Measurements from ENCODE around the gene WDPCP.
"Not testable (repeated sequence)": the region's sequence is repeated elsewhere in the genome, so short reads cannot be mapped to it uniquely, and the experiment has no call there.

WDPCP gene

DNA sequence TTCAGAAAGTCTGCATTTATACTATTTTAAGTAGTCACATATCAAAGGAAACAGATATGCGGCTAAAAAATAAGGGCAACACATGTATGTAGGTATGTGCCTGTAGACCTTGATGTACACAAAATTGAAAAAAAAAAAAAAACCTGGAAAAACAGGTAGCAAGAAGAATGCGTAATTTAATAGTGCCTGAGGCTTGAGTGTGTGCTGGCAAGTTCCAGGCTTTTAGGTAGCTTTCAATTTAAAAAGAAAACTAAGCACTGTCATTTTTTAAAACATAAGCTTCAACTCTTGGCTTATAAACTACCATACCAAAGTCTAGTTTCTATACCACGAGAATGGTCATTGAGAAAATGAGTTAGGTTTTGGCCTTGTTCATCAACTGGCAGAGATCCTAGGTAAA, 465.4 kb downstream of the WDPCP start:
- no peak for DNase-seq (ENCODE audit: low read depth in 1 of 2, low spot score in 1 of 2)

DNA sequence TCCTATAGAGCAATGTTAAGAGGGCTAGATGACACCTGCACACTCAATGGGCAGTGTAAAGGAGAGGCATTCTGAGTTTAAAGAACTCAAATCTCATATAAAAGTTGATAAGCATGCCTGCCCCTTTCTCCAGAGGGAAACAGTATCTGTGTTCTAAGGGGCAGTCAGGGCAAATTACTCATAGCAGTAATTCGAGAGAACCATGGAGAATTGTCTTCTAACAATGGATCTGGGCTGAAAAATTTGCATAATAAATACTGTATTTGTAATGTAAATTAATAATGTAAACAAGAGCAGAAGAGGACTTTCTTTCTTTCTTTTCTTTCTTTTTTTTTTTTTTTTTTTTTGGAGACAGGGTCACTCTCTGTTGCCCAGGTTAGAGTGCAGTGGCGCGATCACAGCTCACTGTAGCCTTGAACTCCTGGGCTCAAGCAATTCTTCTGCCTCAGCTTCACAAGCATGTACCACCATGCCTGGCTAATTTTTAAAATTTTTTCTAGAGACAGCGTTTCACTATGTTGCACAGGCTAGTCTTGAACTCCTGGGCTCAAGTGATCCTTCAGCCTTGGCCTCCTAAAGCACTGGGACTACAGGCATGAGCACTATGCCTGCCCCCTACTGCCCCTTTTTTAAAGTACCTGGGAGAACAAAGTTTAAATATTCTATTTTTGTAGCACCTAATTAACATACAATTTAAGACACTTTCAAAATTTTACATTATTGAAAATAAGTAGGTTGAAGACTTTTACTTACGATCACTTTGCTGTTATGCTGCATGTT, 467.0 kb downstream of the WDPCP start:
- no peak for DNase-seq (ENCODE audit: low read depth in 1 of 2, low spot score in 1 of 2)

DNA sequence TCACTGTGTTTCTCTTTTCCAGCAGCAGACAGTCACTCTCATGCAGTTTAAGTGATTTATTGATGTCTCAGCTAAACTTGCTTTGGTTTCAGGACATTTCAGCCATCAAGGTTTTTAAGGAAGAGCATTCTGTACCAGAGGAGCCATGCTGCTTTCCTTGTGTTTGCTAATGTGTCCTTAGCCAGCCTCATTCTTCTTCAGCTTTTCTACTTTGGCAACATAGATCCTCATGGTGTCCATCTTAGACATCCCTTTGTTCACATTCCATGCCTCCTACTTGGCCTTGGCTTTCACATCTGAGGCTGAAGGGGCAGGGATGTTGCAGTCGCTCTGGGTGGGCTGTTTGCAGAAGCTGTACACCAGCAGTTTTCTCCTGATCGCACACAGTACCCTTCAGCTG, 469.5 kb downstream of the WDPCP start:
- DNase-seq (ENCODE audit: low read depth in 1 of 2, low spot score in 1 of 2): no peak

DNA sequence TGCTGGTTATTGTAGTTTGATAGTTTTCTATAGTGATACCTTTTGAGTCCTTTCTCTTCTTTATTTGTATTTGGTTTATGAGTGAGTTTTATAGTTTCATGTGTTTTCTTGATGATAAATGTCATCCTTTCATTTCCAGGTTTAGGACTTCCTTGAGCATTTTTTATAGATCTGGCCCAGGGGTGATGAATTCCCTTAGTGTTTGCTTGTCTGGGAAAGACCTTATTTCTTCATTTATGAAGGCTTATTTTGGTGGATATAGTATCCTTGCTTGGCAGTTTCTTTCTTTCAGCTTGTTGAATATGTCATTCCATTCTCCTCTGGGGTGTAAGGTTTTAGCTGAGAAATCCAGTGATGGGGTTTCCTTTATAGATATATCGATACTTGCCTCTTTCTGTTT, 483.8 kb downstream of the WDPCP start:
- DNase-seq (ENCODE audit: low read depth in 1 of 2, low spot score in 1 of 2): no peak

- no peak for DNase-seq (ENCODE audit: low read depth in 1 of 2, low spot score in 1 of 2)
Measured at GRCh38 chr2:63101954-63102353, 486.3 kb downstream of the WDPCP start.

DNA sequence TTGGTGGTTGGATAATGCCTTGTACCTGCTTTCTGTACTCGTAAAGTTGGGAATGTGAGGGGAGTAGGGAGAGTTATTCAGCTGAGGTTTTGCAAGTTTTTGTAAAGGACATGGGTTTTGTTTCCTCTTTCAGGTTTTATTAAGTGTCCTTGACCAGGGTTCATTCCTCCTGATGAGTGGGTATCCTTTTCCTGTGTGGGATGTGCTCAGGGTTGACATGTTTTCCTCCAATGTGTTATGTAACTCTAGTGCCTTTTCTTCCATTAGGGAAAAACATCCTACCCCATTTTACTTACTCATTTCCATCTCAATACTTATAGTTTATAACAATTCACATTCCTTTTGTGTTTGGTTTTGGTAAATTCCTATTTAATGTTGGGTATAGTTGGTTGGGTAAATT, 489.2 kb downstream of the WDPCP start:
- no peak for DNase-seq (ENCODE audit: low read depth in 1 of 2, low spot score in 1 of 2)

DNA sequence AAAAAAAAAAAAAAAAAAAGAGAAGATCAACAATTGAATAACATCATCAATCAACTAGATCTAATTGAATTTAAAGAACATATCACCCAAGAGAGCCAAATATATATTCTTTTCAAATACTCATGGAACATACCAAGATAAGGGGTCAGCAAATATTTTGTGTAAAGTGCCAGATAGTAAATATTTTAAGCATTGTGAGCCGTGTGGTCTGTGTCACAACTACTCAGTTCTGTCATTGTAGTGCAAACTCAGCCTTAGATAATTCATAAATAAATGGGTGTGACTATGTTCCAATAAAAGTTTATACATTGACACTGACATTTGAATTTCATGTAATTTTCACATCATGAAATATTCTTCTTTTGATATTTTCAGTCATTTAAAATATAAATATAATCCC, 491.8 kb downstream of the WDPCP start:
- DNase-seq (ENCODE audit: low read depth in 1 of 2, low spot score in 1 of 2): no peak

- DNase-seq (ENCODE audit: low read depth in 1 of 2, low spot score in 1 of 2): no peak
Measured at GRCh38 chr2:63093502-63093901, 494.8 kb downstream of the WDPCP start.

DNA sequence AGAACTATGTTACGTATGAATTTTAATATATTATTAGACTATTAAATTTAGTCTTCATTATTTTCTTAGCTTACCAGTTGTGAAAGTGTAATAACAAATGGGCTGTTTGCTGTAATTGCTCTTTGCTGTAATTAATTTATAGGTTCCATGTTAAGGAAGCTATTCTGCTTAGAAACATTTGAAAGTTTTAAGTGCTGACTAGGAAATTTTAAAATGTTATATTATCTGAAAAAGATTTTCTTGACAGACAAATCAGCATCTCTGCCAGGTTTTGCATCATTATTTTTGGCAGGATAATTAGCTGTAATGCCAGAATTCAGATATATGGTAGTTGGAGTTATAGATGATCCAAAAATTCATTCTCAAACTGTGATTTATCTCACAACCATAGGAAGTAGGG, 495.4 kb downstream of the WDPCP start:
- no peak for DNase-seq (ENCODE audit: low read depth in 1 of 2, low spot score in 1 of 2)

- no peak for DNase-seq (ENCODE audit: low read depth in 1 of 2, low spot score in 1 of 2)
Measured at GRCh38 chr2:63092401-63092800, 495.9 kb downstream of the WDPCP start.

DNA sequence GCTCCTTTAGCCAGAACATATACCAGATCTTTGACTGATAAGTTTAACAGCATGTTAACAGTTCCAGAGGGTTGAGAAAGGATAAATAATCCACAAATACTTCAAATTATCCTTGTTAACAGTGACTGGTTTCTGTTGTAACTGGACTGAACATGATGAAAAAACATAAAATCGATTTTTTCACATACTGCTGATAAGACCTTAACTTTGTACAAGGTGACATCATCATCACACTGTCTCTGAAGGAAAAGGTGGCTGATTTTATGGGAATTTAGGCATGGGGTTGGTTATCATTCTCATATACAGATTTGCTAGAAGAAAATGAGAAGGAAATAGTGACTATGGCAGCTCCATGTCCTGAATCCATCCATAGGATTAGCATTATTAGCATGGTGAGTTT, 501.6 kb downstream of the WDPCP start:
- DNase-seq (ENCODE audit: low read depth in 1 of 2, low spot score in 1 of 2): no peak

GRCh38 chr2:63081404-63081803, 506.9 kb downstream of the WDPCP start:
- DNase-seq (ENCODE audit: low read depth in 1 of 2, low spot score in 1 of 2): no peak

DNA sequence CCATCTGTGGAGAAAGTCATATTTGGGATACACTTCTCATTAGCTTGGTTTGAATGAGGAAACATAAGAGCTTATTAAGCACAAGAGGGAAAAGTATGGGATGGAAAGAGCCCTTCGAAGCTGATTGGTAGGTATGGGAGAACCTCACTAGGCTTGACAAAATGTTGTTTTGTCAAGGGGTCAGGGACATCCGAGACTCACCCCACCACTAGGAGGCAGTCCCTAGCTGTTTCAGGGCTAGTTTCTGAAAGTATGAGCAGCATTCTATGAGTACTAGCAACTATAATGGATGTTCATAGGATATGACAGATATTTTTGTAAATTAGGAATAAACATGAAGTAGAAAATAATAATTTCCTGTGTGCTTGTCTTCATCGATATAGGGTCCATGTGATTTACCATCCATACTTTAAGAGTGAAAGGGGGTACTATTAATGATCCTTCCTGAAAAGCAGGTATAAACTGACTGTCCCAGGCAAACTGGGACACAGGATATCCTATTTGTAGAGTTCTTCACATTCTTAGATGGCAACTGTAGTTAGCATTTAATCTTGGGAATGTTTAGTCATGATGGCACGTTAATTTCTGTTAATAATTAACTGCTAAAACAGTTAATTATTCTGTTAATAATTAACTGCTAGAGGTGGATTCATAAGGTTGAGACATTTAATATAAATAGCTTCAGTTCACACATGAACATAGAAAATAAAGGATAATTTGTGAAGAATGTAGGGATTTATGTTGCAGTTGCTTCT, 509.2 kb downstream of the WDPCP start:
- DNase-seq (ENCODE audit: low read depth in 1 of 2, low spot score in 1 of 2): no peak

GRCh38 chr2:63074399-63074798, 513.9 kb downstream of the WDPCP start:
- not testable (repeated sequence) for DNase-seq (ENCODE audit: low read depth in 1 of 2, low spot score in 1 of 2)

DNA sequence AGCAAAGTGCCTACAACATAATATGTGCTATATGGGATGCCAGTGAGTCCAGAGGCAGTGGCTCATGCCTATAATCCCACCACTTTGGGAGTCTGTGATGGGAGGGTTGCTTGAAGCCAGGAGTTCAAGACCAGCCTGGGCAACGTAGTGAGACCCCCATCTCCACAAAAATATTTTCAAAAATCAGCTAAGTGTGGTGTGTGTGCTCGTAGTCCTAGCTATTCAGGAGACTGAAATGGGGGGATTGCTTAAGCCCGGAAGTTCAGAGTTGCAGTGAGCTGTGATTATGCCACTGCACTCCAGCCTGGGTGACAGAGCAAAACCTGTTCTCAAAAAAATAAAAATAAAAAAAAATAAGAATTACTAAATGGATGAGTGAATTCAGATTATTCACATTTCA, 514.3 kb downstream of the WDPCP start:
- DNase-seq (ENCODE audit: low read depth in 1 of 2, low spot score in 1 of 2): no peak

DNA sequence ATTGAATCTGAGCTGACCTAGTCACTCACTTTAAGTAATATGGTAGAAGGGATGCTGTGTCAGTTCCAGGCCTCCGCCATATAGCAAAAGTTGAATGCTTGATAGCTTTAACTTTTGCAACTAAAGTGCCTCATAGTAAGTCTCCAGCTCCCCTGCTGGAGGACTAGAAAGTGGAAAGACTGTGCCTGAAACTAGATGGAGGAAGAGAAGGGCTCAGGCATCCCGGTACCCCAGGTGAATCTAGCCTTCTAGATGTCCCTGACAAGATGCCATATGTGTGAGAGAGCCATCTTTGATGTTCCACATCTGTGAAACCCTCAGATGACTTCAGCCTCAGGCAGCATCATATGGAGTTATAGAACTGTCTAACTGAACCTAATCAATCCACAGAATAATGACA, 516.6 kb downstream of the WDPCP start:
- no peak for DNase-seq (ENCODE audit: low read depth in 1 of 2, low spot score in 1 of 2)

All from activated CD4-positive, alpha-beta T cell treated with anti-CD3 and anti-CD28 coated beads, Interleukin-2, amount 50 U/mL, for 24 hours (primary cell).